Colonic mucosa (tissue), 4 donors: ENCODE data around the gene SPATA6L. TPM values are rescaled to one million over a fixed set of nuclear protein-coding genes. Genes with fewer than 3 reads are reported as not detected.

ENCODE experiments used
- DNase-seq: peaks from one replicate; pipeline ENCODE4 v3.0.0-alpha.2; 2020
- H3K27ac ChIP-seq: fragments of 200-600 bp; one replicate; pipeline ENCODE4 v1.8.0; 2021
- H3K27me3 ChIP-seq: fragments of 200-600 bp; one replicate; pipeline ENCODE4 v1.8.0; 2021
- H3K36me3 ChIP-seq: fragments of 200-600 bp; one replicate; pipeline ENCODE4 v1.8.0; 2021
- H3K4me1 ChIP-seq: fragments of 200-600 bp; one replicate; pipeline ENCODE4 v1.8.0; 2021; ENCODE audit warnings: mild to moderate bottlenecking
- H3K4me3 ChIP-seq: fragments of 200-600 bp; one replicate; pipeline ENCODE4 v1.8.0; 2021
- H3K9ac ChIP-seq, 2 donors: one replicate each; pipeline ENCODE4 v1.7.0; 2013; ENCODE audit warnings: control low read depth in 2 of 2, low read depth in 2 of 2, low read length in 2 of 2
- H3K9me3 ChIP-seq: fragments of 200-600 bp; one replicate; pipeline ENCODE4 v1.8.0; 2021
- CTCF ChIP-seq: fragments of 200-600 bp; IDR thresholded peaks from one replicate; pipeline ENCODE4 v1.8.0; 2022; ENCODE audit warnings: antibody characterized with exemption, mild to moderate bottlenecking
- intact Hi-C: fragments of 100-400 bp; cut with DNase I; formaldehyde crosslinking; loops from one replicate; pipeline ENCODE4 v1.14.1; 2022
- total RNA-seq, 2 donors: library from RNA; stranded (reverse); fragmentation: NEBNext Ultra II Directional in 1 of 2; extraction: Animal tissue kit (Norgen Biotek cat#: 25700) in 1 of 2; gene quantifications; one replicate each; pipeline ENCODE4 v1.2.1, GENCODE V29; 2021
- donor health status: healthy.
- donor health status: DM: no; HTN: no; CAD: no.
- donor health status: DM: no; HTN: no; CAD: no.

SPATA6L gene
- total RNA-seq, 2 donors from 2014 or later, result 5.0 to 6.8 TPM

- H3K36me3 ChIP-seq, result peaks cover 8% of the 10 kb centered on the region
- no peak overlapping the region for H3K4me3 ChIP-seq
- no peak for TF ChIP-seq CTCF
- H3K4me1 ChIP-seq, result no peaks in the 10 kb centered on the region
- no peak overlapping the region for H3K9ac ChIP-seq
- no peaks in the 10 kb centered on the region for H3K27me3 ChIP-seq
- DNase-seq, result no peak
- H3K9me3 ChIP-seq, result no peaks in the 10 kb centered on the region
- intact Hi-C loops, result loop anchor here (5.0 kb wide), 1 partner anchor 42 kb away; no protein-coding TSS in a partner anchor
- no peak overlapping the region for H3K27ac ChIP-seq
These were observed 23.9 kb upstream of the SPATA6L start for GRCh38 chr9:4690144-4690543.

- no peak for DNase-seq
- Histone ChIP-seq H3K9ac (no peak overlapping the region), H3K4me3 (no peak overlapping the region), H3K9me3 (no peaks in the 10 kb centered on the region), H3K27me3 (no peaks in the 10 kb centered on the region), H3K4me1 (no peaks in the 10 kb centered on the region), H3K27ac (no peak overlapping the region), H3K36me3 (peaks cover 8% of the 10 kb centered on the region)
- intact Hi-C loops, result loop anchor here (5.0 to 10.0 kb wide), 2 partner anchors 43 to 1145 kb away; partner anchors contain the start of gene ERMP1
- no peak for TF ChIP-seq CTCF
These were observed 23.4 kb upstream of the SPATA6L start for GRCh38 chr9:4689687-4690104.

- Histone ChIP-seq H3K4me1 (no peaks in the 10 kb centered on the region), H3K9me3 (no peaks in the 10 kb centered on the region), H3K27ac (no peak overlapping the region), H3K27me3 (no peaks in the 10 kb centered on the region), H3K9ac (no peak overlapping the region), H3K36me3 (peaks cover 8% of the 10 kb centered on the region), H3K4me3 (no peak overlapping the region)
- TF ChIP-seq CTCF, result no peak
- intact Hi-C loops, result loop anchor here (10.0 kb wide), 1 partner anchor 1146 kb away; the partner anchor contains the start of gene ERMP1
- DNase-seq, result no peak
These were observed 22.7 kb upstream of the SPATA6L start for GRCh38 chr9:4689021-4689420.

GRCh38 chr9:4686584-4686983 is 20.3 kb upstream of the SPATA6L start:
- Histone ChIP-seq H3K9me3 (no peaks in the 10 kb centered on the region), H3K27ac (no peak overlapping the region), H3K4me1 (no peaks in the 10 kb centered on the region), H3K36me3 (peaks cover 8% of the 10 kb centered on the region), H3K9ac (no peak overlapping the region), H3K27me3 (no peaks in the 10 kb centered on the region), H3K4me3 (no peak overlapping the region)
- no peak for TF ChIP-seq CTCF
- DNase-seq, result no peak
- intact Hi-C loops, result loop anchor here (10.0 kb wide), 1 partner anchor 1148 kb away; the partner anchor contains the start of gene ERMP1

GRCh38 chr9:4686112-4686511 is 19.8 kb upstream of the SPATA6L start:
- no peak overlapping the region for H3K4me3 ChIP-seq
- no peak overlapping the region for H3K9ac ChIP-seq
- no peaks in the 10 kb centered on the region for H3K27me3 ChIP-seq
- no peak overlapping the region for H3K27ac ChIP-seq
- TF ChIP-seq CTCF, result no peak
- no peak for DNase-seq
- intact Hi-C loops, result loop anchor here (10.0 kb wide), 1 partner anchor 1149 kb away; the partner anchor contains the start of gene ERMP1
- H3K9me3 ChIP-seq, result no peaks in the 10 kb centered on the region
- peaks cover under 1% of the 10 kb centered on the region for H3K4me1 ChIP-seq
- peaks cover 8% of the 10 kb centered on the region for H3K36me3 ChIP-seq
